Measurements from ENCODE around the gene ZNF575.

- TF ChIP-seq CTCF (optimal IDR thresholded peaks at IDR 0.05 in 1 of 3, IDR thresholded peaks at IDR 0.05 in 1 of 3, conservative IDR thresholded peaks at IDR 0.05 in 1 of 3; ENCODE audit: extremely low read depth in 1 of 3, insufficient read depth in 2 of 3, low read length in 3 of 3) (no peak), EZH2 (IDR thresholded peaks at IDR 0.05; ENCODE audit: low read length) (no peak)
Observed at GRCh38 chr19:43533546-43534304, 737 bp downstream of the ZNF575 start.

All from keratinocyte (primary cell).